Fibroblast of the aortic adventitia (primary cell): Measurements from ENCODE around the gene EYS. TPM values are rescaled to one million over a fixed set of nuclear protein-coding genes. Genes with fewer than 3 reads are reported as not detected.

Experiments used
- DNase-seq: peaks from one replicate; pipeline ENCODE4 v3.0.0-alpha.2; 2010; ENCODE audit warnings: low read depth
- H3K4me3 ChIP-seq: 2 replicates; pipeline ENCODE4 v1.5.1; 2011; ENCODE audit warnings: low read depth, mild to moderate bottlenecking, control low read depth, low read length, moderate library complexity
- total RNA-seq: library from RNA; depleted of rRNA; stranded (reverse); fragments of >200 nt; gene quantifications from 2 replicates; pipeline ENCODE4 v1.2.3, GENCODE V29; 2012; ENCODE audit warnings: low replicate concordance
- TF ChIP-seq, protein P1 (sequence below): IDR thresholded peaks from 2 replicates; pipeline ENCODE4 v1.5.1; 2011; ENCODE audit warnings: mild to moderate bottlenecking, low read length, control low read depth, inconsistent platforms; ENCODE audit not compliant: insufficient read depth

Gene EYS
- total RNA-seq, 1 donor: 0.09 TPM

DNA sequence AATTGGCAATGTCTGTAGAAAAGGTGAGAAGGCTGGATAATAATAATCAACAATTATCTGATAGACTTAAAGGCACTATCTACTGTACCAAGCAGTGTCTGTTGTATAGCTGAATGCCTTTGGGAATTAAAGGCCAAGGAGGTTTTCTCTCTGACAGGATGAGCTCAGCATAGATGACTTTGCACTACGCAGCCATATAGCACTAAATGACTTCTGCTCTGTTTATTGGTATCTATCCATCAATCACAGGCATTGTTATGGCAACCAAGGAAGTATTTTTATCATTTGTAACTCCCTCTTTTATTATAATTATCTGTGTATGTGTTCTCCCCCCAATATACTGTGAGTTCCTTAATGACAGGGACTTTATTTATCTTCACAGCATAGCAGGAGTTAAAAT, 1417.1 kb downstream of the EYS start:
- TF ChIP-seq, protein P1, sequence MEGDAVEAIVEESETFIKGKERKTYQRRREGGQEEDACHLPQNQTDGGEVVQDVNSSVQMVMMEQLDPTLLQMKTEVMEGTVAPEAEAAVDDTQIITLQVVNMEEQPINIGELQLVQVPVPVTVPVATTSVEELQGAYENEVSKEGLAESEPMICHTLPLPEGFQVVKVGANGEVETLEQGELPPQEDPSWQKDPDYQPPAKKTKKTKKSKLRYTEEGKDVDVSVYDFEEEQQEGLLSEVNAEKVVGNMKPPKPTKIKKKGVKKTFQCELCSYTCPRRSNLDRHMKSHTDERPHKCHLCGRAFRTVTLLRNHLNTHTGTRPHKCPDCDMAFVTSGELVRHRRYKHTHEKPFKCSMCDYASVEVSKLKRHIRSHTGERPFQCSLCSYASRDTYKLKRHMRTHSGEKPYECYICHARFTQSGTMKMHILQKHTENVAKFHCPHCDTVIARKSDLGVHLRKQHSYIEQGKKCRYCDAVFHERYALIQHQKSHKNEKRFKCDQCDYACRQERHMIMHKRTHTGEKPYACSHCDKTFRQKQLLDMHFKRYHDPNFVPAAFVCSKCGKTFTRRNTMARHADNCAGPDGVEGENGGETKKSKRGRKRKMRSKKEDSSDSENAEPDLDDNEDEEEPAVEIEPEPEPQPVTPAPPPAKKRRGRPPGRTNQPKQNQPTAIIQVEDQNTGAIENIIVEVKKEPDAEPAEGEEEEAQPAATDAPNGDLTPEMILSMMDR: no peak
- no peak overlapping the region for H3K4me3 ChIP-seq
- DNase-seq: no peak

DNA sequence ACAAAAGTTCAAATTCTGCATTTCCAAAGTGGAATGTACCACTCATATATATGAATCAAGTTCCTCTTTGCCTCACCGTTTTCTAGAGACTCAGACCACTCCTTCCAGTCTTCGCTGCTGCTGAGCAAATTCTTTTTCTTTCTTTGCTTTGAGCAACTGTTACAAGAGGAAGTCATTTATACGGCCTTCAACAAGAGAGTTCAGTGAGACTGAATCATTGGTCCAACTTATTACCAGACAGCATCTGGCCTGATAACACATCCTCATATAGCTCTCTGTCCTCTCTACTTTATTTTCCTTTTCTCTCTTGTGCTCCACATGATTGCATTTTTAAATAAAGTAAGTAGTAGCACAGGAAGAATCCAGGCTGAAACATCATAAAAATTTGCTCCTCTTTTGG, 1418.7 kb downstream of the EYS start:
- TF ChIP-seq, protein P1: no peak
- no peak for DNase-seq
- H3K4me3 ChIP-seq: no peak overlapping the region

DNA sequence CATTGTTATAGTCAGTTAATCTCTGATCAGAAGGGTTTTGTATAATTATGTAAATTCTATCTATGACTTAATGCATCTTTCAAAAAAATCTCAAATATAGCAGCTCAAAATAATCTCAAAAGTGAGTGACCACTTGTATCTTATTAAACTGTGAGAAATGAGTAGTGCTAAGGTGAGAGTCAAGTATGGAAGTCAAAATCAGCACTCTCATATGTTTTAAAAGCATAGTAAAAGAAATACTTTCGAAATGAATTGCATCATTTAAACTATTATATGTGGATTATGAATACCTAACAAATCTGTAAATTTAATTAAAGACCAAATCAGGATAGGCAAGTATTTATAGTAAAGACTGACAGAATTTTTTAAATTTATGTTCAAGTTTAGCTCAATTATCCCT, 1425.9 kb downstream of the EYS start:
- TF ChIP-seq, protein P1: no peak
- H3K4me3 ChIP-seq: no peak overlapping the region
- no peak for DNase-seq

- TF ChIP-seq, protein P1: peak; percentile 23
- DNase-seq: peak; percentile 32
- no peak overlapping the region for H3K4me3 ChIP-seq
Observed at GRCh38 chr6:64280569-64280968, 1426.5 kb downstream of the EYS start.

DNA sequence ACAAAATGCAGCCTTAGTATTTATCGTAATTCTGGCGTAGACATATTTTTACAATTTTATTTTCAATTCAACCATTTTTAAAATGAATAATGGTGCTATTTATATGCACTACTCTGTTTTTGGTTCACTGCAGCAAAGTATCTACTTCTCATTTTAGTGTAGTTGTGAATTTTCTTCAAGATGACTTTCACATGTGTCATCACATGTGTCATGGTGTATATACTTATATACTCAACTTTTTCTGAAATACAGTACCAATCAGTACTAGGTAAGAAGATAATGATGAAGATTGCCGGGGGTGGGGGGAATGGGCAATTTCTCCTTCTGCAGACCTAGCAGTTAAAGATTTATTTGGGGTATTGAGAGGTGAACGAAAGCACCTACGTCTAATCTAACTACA, 1436.9 kb downstream of the EYS start:
- TF ChIP-seq, protein P1: no peak
- no peak overlapping the region for H3K4me3 ChIP-seq
- no peak for DNase-seq

DNA sequence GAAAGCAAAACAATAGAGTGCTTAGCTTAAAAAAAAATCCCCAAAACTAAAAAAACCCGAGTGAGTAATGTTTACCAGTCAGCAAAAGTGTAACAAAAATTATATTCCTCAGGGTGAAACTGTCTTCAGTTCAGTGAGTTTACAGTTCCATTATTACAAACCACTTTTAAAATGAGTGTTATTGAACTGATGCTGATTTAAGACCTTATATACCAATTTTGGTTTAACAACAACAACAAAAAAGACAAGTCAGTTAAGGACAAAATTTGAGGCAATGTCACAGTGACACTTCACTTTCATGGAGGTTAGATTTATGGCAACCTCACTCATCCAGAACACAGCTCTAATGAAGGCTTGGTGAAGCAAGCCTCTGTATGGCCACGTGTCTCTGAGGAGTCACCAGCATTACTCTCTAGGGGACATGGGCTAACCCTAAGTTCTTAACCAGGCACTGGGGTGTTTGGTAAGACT, 1440.6 kb downstream of the EYS start:
- no peak for DNase-seq
- no peak overlapping the region for H3K4me3 ChIP-seq
- TF ChIP-seq, protein P1: no peak

DNA sequence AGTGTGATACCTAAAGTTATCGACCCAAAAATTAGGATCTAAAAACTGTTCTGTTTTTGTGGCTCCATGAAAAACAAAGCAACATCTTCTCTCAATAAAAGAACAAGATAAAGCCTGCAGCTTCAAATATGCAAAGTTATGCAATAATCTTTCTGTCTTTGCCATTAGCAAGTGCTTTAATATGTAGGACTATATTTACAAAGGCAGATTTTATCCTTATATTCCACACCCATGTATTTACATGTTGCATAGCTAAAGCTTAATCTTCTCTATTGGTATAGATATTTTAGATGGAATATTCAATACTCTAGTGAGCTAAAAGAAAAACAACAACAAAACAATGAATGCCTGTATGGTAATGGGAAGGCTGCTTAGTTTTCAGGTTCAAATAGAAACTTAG, 1443.2 kb downstream of the EYS start:
- no peak for DNase-seq
- no peak overlapping the region for H3K4me3 ChIP-seq
- TF ChIP-seq, protein P1: no peak
